BJ (cell line): ENCODE measurements around the gene DDR1. TPM values are rescaled to one million over a fixed set of nuclear protein-coding genes. Genes with fewer than 3 reads are reported as not detected.
A peak's percentile ranks its signal among the peaks of the same experiment; 100 is the strongest.

Source experiments
- CTCF ChIA-PET: fragments of 350-600 bp; formaldehyde crosslinking; extraction: SDS; loops from one replicate; lab custom pipeline; 2021; ENCODE audit warnings: antibody characterized with exemption, inconsistent platforms; lab: Yijun Ruan, JAX
- POLR2A ChIA-PET: fragments of 300-600 bp; sonication (Branson Sonifier 250); formaldehyde crosslinking; extraction: SDS; loops from one replicate; lab custom pipeline; 2021; ENCODE audit warnings: antibody characterized with exemption; lab: Charles Lee
- DNase-seq: peaks from one replicate; pipeline ENCODE4 v3.0.0-alpha.2; 2011; ENCODE audit warnings: low read depth
- H3K27me3 ChIP-seq: 2 replicates; pipeline ENCODE4 v1.6.0; 2011; ENCODE audit warnings: low read length; ENCODE audit not compliant: control insufficient read depth, insufficient read depth
- H3K36me3 ChIP-seq: 2 replicates; pipeline ENCODE4 v1.5.1; 2011; ENCODE audit warnings: low read length; ENCODE audit not compliant: control insufficient read depth, insufficient read depth
- H3K4me3 ChIP-seq: 2 replicates; pipeline ENCODE4 v1.5.1; 2011; ENCODE audit warnings: low read depth, mild to moderate bottlenecking, control low read depth, low read length
- polyA plus RNA-seq: library from polyadenylated mRNA; depleted of rRNA; stranded (reverse); fragments of >200 nt; gene quantifications from 2 replicates; pipeline ENCODE4 v1.2.3, GENCODE V29; 2011
- TF ChIP-seq, protein P1 (sequence below): IDR thresholded peaks from 2 replicates; pipeline ENCODE4 v1.5.1; 2011; ENCODE audit warnings: low read depth, mild to moderate bottlenecking, control low read depth, inconsistent platforms, low read length, moderate library complexity; ENCODE audit not compliant: insufficient read depth

DDR1 gene
- polyA plus RNA-seq, 1 experiment = 17.0 TPM

DNA sequence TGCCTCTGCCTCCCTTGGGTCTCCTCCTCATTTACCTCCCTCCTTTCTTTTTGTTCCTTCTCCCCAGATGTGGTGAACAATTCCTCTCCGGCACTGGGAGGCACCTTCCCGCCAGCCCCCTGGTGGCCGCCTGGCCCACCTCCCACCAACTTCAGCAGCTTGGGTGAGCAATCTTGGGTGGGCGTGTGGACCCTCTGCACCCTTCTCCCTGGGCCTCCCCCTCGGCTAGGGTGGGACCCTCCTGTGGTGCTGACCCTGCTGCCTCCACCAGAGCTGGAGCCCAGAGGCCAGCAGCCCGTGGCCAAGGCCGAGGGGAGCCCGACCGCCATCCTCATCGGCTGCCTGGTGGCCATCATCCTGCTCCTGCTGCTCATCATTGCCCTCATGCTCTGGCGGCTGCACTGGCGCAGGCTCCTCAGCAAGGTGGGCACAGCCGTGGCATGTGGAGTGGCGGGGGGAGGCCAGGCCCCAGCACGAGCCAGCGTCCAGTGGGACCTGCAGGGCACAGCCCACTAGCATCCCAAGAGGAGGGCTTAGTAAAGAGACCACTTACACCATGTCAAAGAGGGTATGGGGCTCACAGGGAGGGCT is 8.8 kb downstream of the DDR1 start:
- CTCF ChIA-PET = no interaction called here
- Histone ChIP-seq H3K36me3 (peaks cover 32% of the 10 kb centered on the region), H3K27me3 (no peaks in the 10 kb centered on the region), H3K4me3 (no peak overlapping the region)
- DNase-seq = no peak
- POLR2A ChIA-PET = no interaction called here
- TF ChIP-seq, protein P1, sequence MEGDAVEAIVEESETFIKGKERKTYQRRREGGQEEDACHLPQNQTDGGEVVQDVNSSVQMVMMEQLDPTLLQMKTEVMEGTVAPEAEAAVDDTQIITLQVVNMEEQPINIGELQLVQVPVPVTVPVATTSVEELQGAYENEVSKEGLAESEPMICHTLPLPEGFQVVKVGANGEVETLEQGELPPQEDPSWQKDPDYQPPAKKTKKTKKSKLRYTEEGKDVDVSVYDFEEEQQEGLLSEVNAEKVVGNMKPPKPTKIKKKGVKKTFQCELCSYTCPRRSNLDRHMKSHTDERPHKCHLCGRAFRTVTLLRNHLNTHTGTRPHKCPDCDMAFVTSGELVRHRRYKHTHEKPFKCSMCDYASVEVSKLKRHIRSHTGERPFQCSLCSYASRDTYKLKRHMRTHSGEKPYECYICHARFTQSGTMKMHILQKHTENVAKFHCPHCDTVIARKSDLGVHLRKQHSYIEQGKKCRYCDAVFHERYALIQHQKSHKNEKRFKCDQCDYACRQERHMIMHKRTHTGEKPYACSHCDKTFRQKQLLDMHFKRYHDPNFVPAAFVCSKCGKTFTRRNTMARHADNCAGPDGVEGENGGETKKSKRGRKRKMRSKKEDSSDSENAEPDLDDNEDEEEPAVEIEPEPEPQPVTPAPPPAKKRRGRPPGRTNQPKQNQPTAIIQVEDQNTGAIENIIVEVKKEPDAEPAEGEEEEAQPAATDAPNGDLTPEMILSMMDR = peak; percentile 19; the same call in 1 of the 2 replicates

DNA sequence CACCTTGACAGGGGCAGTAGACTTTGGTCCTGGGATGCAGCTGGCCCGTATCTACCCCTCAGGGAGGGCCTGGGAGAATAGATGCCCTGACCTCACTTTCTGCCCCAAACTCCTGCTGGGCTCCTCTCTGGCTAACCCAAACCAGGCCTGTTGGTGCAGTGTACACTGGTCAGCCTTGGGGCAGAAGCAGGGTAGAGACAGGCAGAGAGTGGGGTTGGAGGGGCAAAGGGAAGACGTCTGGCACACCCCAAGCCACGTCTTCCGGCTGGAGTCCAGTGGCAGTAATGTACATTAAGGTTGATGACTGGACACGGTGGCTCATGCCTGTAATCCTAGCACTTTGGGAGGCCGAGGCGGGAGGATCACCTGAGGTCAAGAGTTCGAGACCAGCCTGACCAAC is 9.3 kb downstream of the DDR1 start:
- Histone ChIP-seq H3K27me3 (no peaks in the 10 kb centered on the region), H3K4me3 (no peak overlapping the region), H3K36me3 (peaks cover 38% of the 10 kb centered on the region)
- TF ChIP-seq, protein P1 = no peak
- CTCF ChIA-PET = no interaction called here
- POLR2A ChIA-PET = no interaction called here
- no peak for DNase-seq

DNA sequence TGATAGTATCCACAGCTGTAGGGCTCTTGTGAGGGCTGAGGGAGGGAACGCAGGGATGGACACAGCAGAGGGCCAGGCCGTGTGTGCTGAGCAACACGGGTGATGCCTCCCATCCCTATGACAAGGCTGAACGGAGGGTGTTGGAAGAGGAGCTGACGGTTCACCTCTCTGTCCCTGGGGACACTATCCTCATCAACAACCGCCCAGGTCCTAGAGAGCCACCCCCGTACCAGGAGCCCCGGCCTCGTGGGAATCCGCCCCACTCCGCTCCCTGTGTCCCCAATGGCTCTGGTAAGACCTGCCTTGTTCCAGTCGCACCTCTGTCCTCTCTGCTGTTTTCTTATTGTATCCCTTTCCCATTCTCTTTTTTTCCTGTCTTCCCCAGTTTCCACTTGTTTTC is 10.1 kb downstream of the DDR1 start:
- DNase-seq = no peak
- TF ChIP-seq, protein P1 = no peak
- Histone ChIP-seq H3K36me3 (peaks cover 43% of the 10 kb centered on the region), H3K27me3 (no peaks in the 10 kb centered on the region), H3K4me3 (no peak overlapping the region)
- ChIA-PET CTCF (no interaction called here), POLR2A (no interaction called here)

DNA sequence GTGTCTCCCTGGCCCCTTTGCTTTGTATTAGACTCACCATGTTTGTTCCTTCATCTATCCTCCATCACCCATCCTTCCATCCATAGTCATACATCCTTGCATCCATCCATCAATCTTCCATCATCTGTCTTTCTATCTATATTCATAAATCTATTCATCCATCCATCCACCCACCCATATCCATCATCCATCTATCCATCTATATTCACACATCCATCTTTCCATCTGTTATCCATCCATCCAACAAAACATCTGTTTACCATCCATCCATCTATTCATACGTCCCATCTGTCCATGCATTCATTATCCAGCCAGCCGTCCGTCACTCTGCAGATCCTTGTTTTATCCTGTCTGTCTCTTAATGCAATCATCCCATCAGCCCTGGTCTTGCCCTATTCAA is 10.6 kb downstream of the DDR1 start:
- no peaks in the 10 kb centered on the region for H3K27me3 ChIP-seq
- H3K36me3 ChIP-seq = peaks cover 42% of the 10 kb centered on the region
- DNase-seq = no peak
- H3K4me3 ChIP-seq = no peak overlapping the region
- POLR2A ChIA-PET = no interaction called here
- TF ChIP-seq, protein P1 = no peak
- CTCF ChIA-PET = interaction anchor here (1.0 kb wide), 1 partner anchor 51 kb away, joined by 3 read pairs; no protein-coding TSS in a partner anchor

DNA sequence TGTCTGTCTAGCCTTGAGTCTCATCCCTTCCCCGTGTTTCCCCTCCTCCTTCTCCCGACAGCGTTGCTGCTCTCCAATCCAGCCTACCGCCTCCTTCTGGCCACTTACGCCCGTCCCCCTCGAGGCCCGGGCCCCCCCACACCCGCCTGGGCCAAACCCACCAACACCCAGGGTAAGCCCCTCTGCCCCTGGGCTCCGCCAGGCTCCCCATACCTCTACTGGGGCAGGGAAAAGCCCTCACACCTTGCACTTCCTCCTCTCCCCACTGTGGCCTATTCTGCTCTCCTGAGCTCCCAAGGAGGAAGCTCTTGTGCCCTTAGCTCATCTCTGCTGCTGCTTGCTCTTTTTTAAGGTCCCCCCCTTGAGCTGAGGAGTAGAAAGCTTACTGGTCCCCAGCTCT is 11.0 kb downstream of the DDR1 start:
- H3K4me3 ChIP-seq = no peak overlapping the region
- peaks cover 40% of the 10 kb centered on the region for H3K36me3 ChIP-seq
- POLR2A ChIA-PET = no interaction called here
- no peaks in the 10 kb centered on the region for H3K27me3 ChIP-seq
- CTCF ChIA-PET = interaction anchor here (0.9 to 1.0 kb wide), 2 partner anchors 52 to 192 kb away, joined by 3 read pairs; no protein-coding TSS in a partner anchor
- no peak for DNase-seq
- TF ChIP-seq, protein P1 = no peak
